ENCODE measurements around the gene SYMPK. TPM values are rescaled to one million over a fixed set of nuclear protein-coding genes. Genes with fewer than 3 reads are reported as not detected.

The SYMPK gene
- total RNA-seq, 4 donors from 2014 or later: 44.0 to 158 (median 90.3) TPM

DNA sequence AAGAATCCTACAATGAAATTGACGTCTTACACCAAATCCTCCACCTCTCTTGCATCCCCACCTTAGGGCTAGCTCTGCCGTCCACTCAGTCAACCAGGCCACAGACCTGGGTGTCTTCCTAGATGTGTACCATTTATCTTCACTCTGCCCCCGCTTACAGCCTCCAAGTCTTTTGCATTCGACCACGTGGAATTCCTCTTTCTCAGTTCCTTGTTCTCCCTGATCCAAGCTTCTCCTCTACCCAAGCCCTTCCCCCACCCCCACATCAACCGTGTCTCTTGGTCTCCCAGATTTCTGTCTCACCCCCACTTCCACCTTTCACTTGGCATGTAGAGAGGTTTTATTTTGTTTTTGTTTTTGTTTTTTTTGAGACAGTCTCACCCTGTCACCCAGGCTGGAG lies 69.1 kb downstream of the SYMPK start:
- no peak overlapping the region for H3K4me3 ChIP-seq
- peak in 1 of 3 donors; percentile 23 for DNase-seq
- TF ChIP-seq, protein P1, sequence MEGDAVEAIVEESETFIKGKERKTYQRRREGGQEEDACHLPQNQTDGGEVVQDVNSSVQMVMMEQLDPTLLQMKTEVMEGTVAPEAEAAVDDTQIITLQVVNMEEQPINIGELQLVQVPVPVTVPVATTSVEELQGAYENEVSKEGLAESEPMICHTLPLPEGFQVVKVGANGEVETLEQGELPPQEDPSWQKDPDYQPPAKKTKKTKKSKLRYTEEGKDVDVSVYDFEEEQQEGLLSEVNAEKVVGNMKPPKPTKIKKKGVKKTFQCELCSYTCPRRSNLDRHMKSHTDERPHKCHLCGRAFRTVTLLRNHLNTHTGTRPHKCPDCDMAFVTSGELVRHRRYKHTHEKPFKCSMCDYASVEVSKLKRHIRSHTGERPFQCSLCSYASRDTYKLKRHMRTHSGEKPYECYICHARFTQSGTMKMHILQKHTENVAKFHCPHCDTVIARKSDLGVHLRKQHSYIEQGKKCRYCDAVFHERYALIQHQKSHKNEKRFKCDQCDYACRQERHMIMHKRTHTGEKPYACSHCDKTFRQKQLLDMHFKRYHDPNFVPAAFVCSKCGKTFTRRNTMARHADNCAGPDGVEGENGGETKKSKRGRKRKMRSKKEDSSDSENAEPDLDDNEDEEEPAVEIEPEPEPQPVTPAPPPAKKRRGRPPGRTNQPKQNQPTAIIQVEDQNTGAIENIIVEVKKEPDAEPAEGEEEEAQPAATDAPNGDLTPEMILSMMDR (IDR thresholded peaks at IDR 0.05): no peak
- no peak for TF ChIP-seq POLR2A (IDR thresholded peaks at IDR 0.05)
- H3K27ac ChIP-seq: no peak overlapping the region
- peaks cover 4 to 20% (median 15%) of the 10 kb centered on the region in 4 donors for H3K4me1 ChIP-seq
- H3K27me3 ChIP-seq: no peaks in the 10 kb centered on the region
- H3K36me3 ChIP-seq: peaks cover 0 to 20% (median 0%) of the 10 kb centered on the region in 3 donors
- no peaks in the 10 kb centered on the region for H3K9me3 ChIP-seq

GRCh38 chr19:45793178-45793564 lies 69.8 kb downstream of the SYMPK start:
- Histone ChIP-seq H3K9me3 (no peaks in the 10 kb centered on the region), H3K36me3 (peaks cover 0 to 25% (median 0%) of the 10 kb centered on the region in 3 donors), H3K27ac (peak overlapping the region in 2 of 4 donors; percentile 6 to 79), H3K4me3 (peak overlapping the region in 3 of 4 donors; percentile 78 to 87 (median 79)), H3K27me3 (no peaks in the 10 kb centered on the region), H3K4me1 (peaks cover 4 to 18% (median 15%) of the 10 kb centered on the region in 4 donors)
- TF ChIP-seq, protein P1 (IDR thresholded peaks at IDR 0.05): no peak
- TF ChIP-seq POLR2A (IDR thresholded peaks at IDR 0.05): no peak
- no peak for DNase-seq

DNA sequence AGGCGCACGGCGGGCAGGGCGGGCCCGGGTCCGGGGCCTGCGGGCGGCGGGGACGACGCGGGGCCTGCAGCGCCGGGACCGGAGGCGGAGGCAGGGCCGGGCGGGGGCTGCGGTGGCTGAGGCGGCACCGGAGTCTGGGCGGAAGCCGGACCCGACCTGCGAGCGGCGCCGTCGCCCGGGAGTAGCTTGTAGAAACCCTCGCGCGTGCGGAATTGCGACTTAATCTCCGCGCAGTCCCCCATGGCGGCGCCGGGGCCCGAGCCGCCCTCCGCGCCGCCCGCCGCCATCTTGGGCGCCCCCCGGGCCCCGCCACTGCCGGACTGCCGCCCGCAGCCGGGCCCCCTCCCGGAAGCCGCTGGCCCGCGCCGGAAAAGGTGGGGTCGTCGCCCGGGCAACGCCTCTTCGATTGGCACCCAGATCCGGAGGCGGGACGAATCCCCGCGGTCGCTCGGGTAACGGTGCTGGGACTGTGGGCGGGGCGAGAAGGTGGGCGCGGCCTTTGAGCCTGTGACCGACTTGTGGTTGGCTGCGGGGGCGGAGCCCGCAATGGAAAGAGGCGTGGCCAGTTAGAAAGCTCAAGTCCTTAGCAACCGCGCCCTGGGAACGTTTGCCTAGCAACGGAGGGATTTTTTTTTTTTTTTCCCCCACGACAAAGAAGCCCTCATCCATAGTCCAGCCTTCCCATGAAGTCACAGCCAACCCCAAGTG lies 70.3 kb downstream of the SYMPK start, which contains the start of gene DMWD:
Gene DMWD (minus strand): TSS at position 376 of the 708 bp plus-strand sequence. CDS start 89 bp downstream, at position 287.
- H3K36me3 ChIP-seq: peaks cover 0 to 31% (median 0%) of the 10 kb centered on the region in 3 donors
- H3K27ac ChIP-seq: peak within 1 kb of the TSS; percentile 70 to 82 (median 76)
- H3K9me3 ChIP-seq: no peaks in the 10 kb centered on the region
- no peaks in the 10 kb centered on the region for H3K27me3 ChIP-seq
- peak; percentile 100 for DNase-seq
- H3K4me3 ChIP-seq: peak within 1 kb of the TSS; percentile 78 to 95 (median 83)
- peak in 1 of 2 donors; percentile 72 for TF ChIP-seq POLR2A (IDR thresholded peaks at IDR 0.05)
- TF ChIP-seq, protein P1 (IDR thresholded peaks at IDR 0.05): peak in 1 of 6 experiments; percentile 2
- H3K4me1 ChIP-seq: peaks cover 4 to 18% (median 15%) of the 10 kb centered on the region in 4 donors

GRCh38 chr19:45791744-45792469 lies 71.0 kb downstream of the SYMPK start:
- H3K4me3 ChIP-seq: peak overlapping the region; percentile 78 to 95 (median 83)
- H3K27me3 ChIP-seq: no peaks in the 10 kb centered on the region
- peaks cover 0 to 38% (median 0%) of the 10 kb centered on the region in 3 donors for H3K36me3 ChIP-seq
- DNase-seq: no peak
- no peaks in the 10 kb centered on the region for H3K9me3 ChIP-seq
- TF ChIP-seq, protein P1 (IDR thresholded peaks at IDR 0.05): no peak
- TF ChIP-seq POLR2A (IDR thresholded peaks at IDR 0.05): no peak
- H3K4me1 ChIP-seq: peaks cover 4 to 18% (median 15%) of the 10 kb centered on the region in 4 donors
- H3K27ac ChIP-seq: peak overlapping the region; percentile 70 to 82 (median 76)

- Histone ChIP-seq H3K27ac (no peak overlapping the region), H3K27me3 (no peaks in the 10 kb centered on the region), H3K9me3 (no peaks in the 10 kb centered on the region), H3K36me3 (peaks cover 0 to 48% (median 0%) of the 10 kb centered on the region in 3 donors), H3K4me3 (no peak overlapping the region), H3K4me1 (peaks cover 4 to 18% (median 15%) of the 10 kb centered on the region in 4 donors)
- DNase-seq: peak; percentile 43 to 61 (median 54)
- TF ChIP-seq POLR2A (IDR thresholded peaks at IDR 0.05): no peak
- TF ChIP-seq, protein P1 (IDR thresholded peaks at IDR 0.05): no peak
These were observed 72.0 kb downstream of the SYMPK start for GRCh38 chr19:45790942-45791341.

Data from Peyer's patch (tissue), 4 donors.